Measurements from ENCODE around the gene ZFP90.

The ZFP90 gene

DNA sequence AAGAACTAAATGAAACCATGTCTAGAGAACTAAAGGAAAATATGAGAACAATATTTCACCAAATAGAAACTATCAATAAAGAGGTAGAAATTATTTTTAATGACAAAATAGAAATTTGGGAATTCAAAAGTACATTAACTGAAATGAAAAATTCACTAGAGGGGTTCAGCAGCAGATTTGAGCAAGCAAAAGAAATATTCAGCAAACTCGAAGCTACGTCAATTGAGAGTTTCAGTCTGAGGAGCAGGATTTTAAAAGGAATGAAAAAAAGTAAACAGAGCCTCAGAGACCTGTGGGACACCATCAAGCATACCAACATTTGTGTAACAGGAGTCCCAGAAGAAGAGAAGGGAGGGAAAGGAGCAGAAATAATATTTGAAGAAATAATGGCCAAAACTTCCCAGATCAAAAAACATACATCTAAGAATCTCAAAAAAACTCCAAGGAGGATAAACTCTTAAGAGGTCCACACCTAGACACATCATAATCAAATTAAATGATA is 38.3 kb downstream of the ZFP90 start:
- no peak for DNase-seq (ENCODE audit: low read depth in 3 of 3)

DNA sequence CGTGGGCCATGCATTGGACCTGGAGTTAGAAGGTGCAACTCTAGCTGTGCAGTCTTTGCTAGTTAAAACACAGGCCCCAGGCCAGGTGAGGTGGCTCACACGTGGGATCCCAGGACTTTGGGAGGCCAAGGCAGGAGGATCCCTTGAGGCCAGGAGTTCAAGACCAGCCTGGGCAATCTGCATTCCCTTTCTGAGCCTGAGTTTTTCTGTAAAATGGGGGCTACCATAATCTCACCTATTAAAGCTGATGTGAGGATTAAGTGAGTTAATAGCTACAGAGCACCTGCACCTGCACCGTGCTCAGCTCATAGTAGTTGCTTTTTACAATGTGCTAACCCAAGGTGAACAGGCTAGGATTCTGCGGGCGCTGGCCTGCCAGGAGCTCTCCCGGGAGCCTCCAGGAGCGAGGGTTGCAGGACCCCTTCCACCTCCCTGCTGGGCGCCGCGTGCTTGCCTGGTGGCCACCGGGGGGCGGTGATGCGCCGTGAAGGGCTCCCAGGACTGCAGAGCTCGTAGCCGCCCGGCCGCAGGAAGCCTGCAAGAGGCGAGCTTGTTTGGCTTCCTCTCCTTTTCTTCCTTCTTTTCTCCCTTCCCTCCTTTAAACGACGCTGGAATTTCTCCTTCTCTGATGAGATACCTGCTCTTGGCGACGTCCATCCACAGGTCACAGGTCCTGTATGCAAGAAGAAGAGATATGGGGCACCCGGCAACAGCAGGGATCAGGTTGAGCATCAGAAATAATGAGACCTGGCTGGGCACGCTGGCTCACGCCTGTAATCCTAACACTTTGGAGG is 51.3 kb downstream of the ZFP90 start:
- DNase-seq (ENCODE audit: low read depth in 3 of 3), result peak; percentile 45 to 66 (median 55)

DNA sequence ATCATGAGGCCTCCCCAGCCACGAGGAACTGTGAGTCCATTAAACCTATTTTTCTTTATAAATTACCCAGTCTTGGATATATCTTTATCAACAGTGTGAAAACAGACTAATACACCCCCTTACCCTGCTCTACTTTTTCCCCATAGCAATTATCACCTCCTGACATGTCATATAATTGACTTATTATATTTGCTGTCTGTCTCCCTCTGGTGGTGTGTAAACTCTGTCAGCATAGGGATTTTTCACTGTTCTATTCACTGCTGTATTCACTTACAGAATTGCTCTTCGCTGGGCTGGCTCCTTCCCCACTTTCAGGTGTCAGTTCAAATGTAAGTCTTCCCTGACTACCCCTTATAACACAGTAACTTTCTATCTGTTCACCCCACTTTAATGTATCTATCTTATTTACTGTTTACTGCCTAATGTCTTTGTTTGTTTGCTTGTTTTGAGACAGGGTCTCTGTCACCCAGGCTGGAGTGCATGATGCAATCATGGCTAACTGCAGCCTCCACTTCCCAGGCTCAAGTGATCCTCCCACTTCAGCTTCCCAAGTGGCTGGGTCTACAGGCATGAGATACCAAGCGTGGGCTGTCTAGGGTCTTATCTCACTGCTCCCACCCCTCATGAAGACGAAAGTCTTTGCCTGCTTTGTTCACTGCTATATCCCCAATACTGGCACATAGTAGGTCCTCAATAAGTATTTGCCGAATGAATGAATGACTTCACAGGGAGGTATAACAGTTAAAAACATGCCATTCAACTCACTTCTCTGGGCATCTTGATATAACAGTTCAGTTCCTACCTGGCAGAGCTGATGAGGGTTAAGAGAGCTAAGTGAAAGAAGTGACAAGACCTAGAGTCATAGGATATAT is 53.6 kb downstream of the ZFP90 start:
- DNase-seq (ENCODE audit: low read depth in 3 of 3), result no peak

DNA sequence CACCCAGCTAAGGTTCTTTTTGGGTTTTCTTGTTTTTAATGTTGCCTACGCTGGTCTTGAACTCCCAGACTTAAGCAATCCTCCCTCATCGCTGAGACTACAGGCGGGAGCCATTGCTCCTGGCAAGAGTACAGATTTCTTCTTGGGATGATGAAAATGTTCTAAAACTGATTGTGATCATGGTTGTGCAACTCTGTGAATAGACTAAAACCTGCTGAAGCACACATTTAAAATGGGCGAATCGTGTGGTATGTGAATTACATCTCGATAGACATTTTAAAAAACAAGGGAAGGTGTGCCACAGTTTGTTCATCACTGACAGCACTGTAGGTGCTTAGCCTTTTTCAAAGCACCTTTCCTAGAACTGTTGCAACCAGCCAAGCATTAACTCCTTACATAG is 57.2 kb downstream of the ZFP90 start:
- no peak for DNase-seq (ENCODE audit: low read depth in 3 of 3)

DNA sequence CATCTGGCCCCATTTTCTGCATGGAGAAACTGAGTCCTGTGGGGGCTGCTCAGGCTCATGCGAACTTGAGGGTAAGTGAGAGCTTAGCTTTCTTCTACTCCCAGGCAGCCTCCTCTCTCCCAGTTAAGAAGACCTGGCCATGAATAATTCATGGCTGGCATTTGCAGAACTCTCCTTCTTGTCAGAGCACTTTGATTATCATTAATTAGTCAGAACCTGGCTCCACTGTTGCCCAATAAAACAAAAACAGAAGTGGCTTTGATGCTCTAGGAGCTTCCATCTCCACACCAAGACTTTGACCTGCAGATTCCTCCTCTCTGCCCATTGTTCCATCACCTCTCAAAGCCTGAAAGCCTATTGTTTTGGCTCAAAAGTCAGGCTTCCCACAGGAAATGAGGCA is 60.5 kb downstream of the ZFP90 start:
- DNase-seq (ENCODE audit: low read depth in 3 of 3), result no peak

DNA sequence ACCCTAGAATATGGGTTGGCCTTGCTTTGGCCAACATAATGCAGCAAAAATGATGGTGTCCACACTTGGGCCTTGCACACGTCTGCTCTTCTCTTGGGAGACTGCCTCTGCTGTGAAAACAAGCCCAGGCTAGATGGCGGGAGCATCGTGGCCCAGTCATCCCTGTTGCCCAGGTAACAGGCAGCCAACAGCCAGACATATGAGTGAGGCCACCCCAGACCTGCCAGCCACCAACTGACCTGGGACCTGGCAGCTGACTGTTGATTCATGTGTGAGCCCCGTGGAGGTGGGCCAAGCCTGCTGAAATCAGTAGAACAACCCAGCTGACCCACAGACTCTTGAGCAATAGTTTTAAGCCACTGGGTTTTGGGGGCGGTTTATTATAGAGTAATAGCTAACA is 66.7 kb downstream of the ZFP90 start:
- no peak for DNase-seq (ENCODE audit: low read depth in 3 of 3)

DNA sequence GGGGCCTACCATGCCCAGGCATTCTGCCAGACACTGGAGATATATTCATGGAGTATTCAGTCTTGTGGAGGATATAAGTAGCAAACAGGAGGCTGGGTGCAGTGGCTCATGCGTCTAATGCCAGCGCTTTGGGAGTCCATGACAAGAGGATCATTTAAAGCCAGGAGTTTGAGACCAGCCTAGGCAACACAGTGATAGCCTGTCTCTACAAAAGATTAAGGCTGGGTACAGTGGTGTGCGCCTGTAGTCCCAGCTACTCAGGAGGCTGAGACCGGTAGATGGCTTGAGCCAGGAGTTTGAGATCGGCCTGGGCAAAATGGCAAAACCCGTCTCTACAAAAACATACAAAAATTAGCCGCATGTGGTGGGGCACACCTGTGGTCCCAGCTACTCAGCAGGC is 68.4 kb downstream of the ZFP90 start:
- no peak for DNase-seq (ENCODE audit: low read depth in 3 of 3)

DNA sequence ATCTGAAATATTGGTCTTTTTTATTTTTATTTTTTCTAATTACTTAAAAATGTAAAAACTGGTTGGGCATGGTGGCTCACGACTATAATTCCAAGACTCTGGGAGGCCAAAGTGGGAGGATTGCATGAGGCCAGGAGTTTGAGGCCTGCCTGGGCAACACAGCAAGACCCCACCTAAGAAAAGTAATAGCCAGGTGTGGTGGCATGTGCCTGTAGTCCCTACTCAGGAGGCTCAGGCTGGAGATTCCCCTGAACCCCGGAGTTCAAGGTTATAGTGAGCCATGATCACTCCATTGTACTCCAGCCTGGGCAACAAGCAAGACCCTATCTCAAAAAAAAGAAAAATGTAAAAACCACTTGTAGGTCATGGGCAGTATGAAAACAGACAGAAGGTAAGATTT is 69.2 kb downstream of the ZFP90 start:
- no peak for DNase-seq (ENCODE audit: low read depth in 3 of 3)

DNA sequence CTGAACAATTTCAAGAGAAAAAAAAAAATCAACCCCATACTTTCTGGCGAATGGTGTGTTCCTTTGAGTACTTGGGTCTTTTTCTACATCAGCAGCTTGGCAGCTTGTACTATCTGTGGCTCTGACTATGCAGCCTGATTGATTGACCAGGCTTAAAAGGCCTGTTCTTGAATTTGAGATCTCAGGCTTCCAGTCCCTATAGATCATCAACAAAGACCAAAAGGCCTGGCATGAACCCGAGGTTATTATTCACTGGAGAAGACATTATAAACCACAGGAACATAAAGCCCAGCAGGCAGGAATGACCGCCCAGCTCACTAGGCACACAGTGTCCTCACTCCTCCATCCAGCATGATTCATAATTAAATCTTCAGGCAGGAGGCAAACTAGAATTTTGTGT is 73.9 kb downstream of the ZFP90 start:
- DNase-seq (ENCODE audit: low read depth in 3 of 3), result no peak

DNA sequence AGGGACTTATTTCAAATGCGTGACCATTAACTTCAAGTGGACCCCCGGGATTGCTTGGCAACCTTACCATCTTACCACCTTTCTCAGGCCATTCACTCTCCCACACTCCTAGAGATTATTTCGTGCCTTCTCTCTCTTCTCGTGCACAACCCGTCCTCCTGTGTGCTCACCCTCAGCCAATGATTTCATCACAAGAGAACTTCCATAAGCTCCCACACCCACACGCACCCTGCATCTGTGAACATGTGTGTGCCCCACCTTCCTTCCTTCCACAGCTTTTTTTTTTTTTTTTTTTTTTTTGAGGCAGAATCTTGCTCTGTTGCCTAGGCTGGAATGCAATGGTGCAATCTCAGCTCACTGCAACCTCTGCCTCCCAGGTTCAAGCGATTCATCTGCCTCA is 78.6 kb downstream of the ZFP90 start:
- no peak for DNase-seq (ENCODE audit: low read depth in 3 of 3)
